Astrocyte of the cerebellum (primary cell): ENCODE results near the gene SRRM5.
"Not testable (repeated sequence)": the region's sequence is repeated elsewhere in the genome, so short reads cannot be mapped to it uniquely, and the experiment has no call there.

Experiments
- DNase-seq: peaks from one replicate; pipeline ENCODE4 v3.0.0-alpha.2; 2011; ENCODE audit warnings: low read depth
- H3K4me3 ChIP-seq: 2 replicates; pipeline ENCODE4 v1.5.1; 2011; ENCODE audit warnings: mild to moderate bottlenecking, low read depth, low read length, moderate library complexity
- CTCF ChIP-seq: IDR thresholded peaks from 2 replicates; pipeline ENCODE4 v1.5.1; 2012; ENCODE audit warnings: low read length, low read depth, moderate library complexity, mild to moderate bottlenecking; ENCODE audit errors: missing control alignments
- in situ Hi-C: cut with HindIII; loops from 2 replicates; pipeline ENCODE4 v1.10.0; 2017; ENCODE audit warnings: low sequenced_read_pairs

Gene SRRM5

DNA sequence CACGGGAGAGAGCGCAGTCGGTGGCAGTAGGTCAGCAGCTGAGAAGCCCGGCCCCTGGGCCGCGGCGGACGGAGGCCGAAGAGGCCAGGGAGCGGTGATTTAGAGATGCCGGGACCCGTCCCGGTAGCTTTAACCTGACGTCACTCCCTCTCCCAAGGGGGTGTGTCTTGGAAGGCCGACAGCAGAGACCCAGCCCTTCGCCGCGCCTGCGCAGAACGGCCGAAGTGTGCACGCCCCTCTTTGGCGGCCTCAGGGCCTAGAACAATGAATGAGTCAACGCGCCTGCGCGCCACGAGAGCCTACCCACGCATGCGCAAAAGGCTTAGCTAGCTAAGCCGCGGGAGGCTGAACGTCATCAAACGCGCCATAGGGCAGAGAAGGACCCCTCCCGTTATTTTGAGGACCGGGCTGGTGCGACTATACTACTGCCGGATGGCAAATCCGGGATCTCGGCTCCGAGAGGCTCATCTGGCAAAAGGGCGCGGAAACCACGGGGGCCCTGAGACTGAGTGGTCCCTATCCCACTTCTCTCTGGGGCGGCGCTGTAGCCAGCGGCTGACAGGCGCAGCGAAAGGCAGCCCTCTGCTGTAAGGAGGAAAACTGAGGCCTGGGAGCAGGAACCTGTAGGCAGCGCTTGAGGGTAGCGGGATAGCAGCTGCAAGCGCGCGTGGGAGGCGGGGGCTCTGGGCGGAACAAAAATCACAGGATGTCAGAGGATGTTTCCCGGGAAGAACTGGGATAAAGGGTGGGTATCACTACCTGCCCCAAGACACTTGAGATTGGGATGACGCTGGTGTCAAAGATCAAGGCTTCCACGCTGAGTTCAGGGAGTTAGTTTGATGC lies 15.7 kb upstream of the SRRM5 start, which contains the start of the genes IRGQ and ZNF576:
IRGQ (minus strand) TSS at position 136 of the 843 bp plus-strand sequence. CDS start 796 bp downstream, outside the sequence.
ZNF576 (plus strand) TSS at position 597 of the 843 bp plus-strand sequence. CDS start 514 bp downstream, outside the sequence.
- in situ Hi-C loops, result loop anchor here (5.0 kb wide), 1 partner anchor 39 kb away; no protein-coding TSS in a partner anchor
- H3K4me3 ChIP-seq, result peak within 1 kb of the TSS; percentile 63
- TF ChIP-seq CTCF, result no peak
- DNase-seq, result peak; percentile 98

GRCh38 chr19:43596842-43597461 lies 14.9 kb upstream of the SRRM5 start:
- in situ Hi-C loops, result loop anchor here (5.0 kb wide), 1 partner anchor 40 kb away; no protein-coding TSS in a partner anchor
- no peak for DNase-seq
- TF ChIP-seq CTCF, result no peak
- H3K4me3 ChIP-seq, result peak overlapping the region; percentile 63

DNA sequence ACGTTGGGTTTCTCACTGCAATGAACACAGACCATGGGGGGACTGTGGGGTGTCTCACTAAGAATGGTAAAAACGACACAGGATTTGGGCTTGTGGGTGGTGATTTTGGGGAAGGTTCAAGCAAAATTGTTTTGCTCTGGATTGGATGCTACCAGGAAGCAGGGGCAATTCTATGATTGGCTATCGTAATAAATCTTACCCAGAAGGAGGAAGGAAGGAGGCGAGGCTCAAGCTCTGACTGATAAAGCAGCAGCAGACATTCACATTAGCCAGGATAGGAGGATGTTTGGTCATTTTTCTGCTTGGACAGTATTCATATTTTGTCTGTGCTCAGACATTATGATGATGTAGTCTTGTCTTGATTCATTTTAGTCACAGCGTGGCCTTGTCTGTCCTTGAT lies 14.0 kb upstream of the SRRM5 start:
- H3K4me3 ChIP-seq, result peak overlapping the region; percentile 63
- in situ Hi-C loops, result loop anchor here (5.0 kb wide), 1 partner anchor 41 kb away; no protein-coding TSS in a partner anchor

GRCh38 chr19:43598445-43599240 lies 13.2 kb upstream of the SRRM5 start:
- H3K4me3 ChIP-seq, result no peak overlapping the region
- in situ Hi-C loops, result loop anchor here (5.0 kb wide), 1 partner anchor 41 kb away; no protein-coding TSS in a partner anchor
- TF ChIP-seq CTCF, result no peak
- DNase-seq, result no peak

More for the DNA sequence above, 14.0 kb upstream of the SRRM5 start:
- TF ChIP-seq CTCF, result no peak
- no peak for DNase-seq

DNA sequence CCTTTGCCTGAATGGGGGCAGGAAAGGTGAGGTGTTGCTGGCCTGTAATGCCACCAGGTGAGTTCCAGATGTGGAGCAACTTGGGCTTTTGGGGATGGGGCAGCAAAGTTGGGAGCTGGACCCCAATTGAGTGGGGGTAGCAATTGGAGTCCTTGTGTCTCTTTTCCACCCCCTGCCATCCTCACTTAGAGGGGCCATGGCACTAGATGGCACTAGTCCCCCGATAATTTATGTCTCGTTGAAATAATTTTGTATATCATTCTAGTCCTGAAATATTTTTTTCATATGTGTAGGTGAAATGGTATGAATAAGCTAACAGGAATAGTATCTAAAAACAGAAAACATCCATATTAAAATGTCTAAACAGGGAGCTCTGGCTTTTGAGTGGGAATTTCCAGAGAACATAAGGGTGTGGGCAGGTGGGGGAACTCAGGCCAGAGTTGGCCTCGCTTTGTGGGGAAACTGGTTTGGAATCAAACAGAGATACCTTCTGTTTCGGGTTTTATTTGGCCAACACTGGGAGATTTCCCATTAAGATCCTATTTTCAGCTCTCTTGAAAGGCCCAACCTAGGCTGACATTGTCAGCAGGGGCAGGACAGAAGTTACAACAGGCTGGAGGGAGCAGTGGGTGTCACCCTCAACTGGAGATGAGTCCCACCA lies 12.1 kb upstream of the SRRM5 start:
- no peak for DNase-seq
- TF ChIP-seq CTCF, result no peak
- no peak overlapping the region for H3K4me3 ChIP-seq
- in situ Hi-C loops, result loop anchor here (5.0 kb wide), 1 partner anchor 42 kb away; no protein-coding TSS in a partner anchor

GRCh38 chr19:43600326-43600725 lies 11.6 kb upstream of the SRRM5 start:
- in situ Hi-C loops, result not testable (repeated sequence)

More at GRCh38 chr19:43600326-43600725, 11.6 kb upstream of the SRRM5 start:
- not testable (repeated sequence) for DNase-seq, H3K4me3 ChIP-seq
